ENCODE data around the gene TEPSIN. TPM values are rescaled to one million over a fixed set of nuclear protein-coding genes. Genes with fewer than 3 reads are reported as not detected.
A peak's percentile ranks its signal among the peaks of the same experiment; 100 is the strongest.

Gene TEPSIN
- total and polyA plus RNA-seq, 4 donors, result 20.7 to 48.7 (median 31.1) TPM

- Histone ChIP-seq H3K9me3 (ENCODE audit: control insufficient read depth in 4 of 4, insufficient read depth in 3 of 4, low read length in 3 of 4) (peaks cover 0 to 1% (median 0%) of the 10 kb centered on the region in 4 donors), H3K4me3 (no peak overlapping the region), H3K36me3 (ENCODE audit: control insufficient read depth in 4 of 4, insufficient read depth in 4 of 4, low read length in 4 of 4) (peaks cover 2 to 67% (median 12%) of the 10 kb centered on the region in 4 donors), H3K27me3 (ENCODE audit: control insufficient read depth in 3 of 3, insufficient read depth in 3 of 3, low read length in 2 of 3) (no peaks in the 10 kb centered on the region), H3K9ac (ENCODE audit: insufficient read depth in 1 of 2, low read length in 2 of 2) (no peak overlapping the region), H3K27ac (ENCODE audit: low read depth in 1 of 2, low read length in 1 of 2) (no peak overlapping the region), H3K4me1 (ENCODE audit: control insufficient read depth in 5 of 5, insufficient read depth in 5 of 5, low read length in 5 of 5) (peaks cover 0 to 2% (median 0%) of the 10 kb centered on the region in 5 donors)
- 93 to 94% methylated on average over 36 to 43 of the region's 43 CpGs for WGBS, 2 donors
- ATAC-seq (ENCODE audit: insufficient read depth, low FRiP score) (no peak), DNase-seq (no peak)
- TF ChIP-seq CTCF (IDR thresholded peaks at IDR 0.05; ENCODE audit: control extremely low read depth, extremely low read depth), result no peak
Measured at GRCh38 chr17:81231766-81232581, 6.9 kb downstream of the TEPSIN start.

GRCh38 chr17:81231121-81231645, 7.7 kb downstream of the TEPSIN start:
- WGBS, 2 donors, result 91 to 92% methylated on average over 31 of the region's 31 CpGs
- DNase-seq, result no peak
- peaks cover 2 to 65% (median 12%) of the 10 kb centered on the region in 4 donors for H3K36me3 ChIP-seq (ENCODE audit: control insufficient read depth in 4 of 4, insufficient read depth in 4 of 4, low read length in 4 of 4)

GRCh38 chr17:81230043-81230820, 8.6 kb downstream of the TEPSIN start:
- H3K4me1 ChIP-seq (ENCODE audit: control insufficient read depth in 5 of 5, insufficient read depth in 5 of 5, low read length in 5 of 5), result no peaks in the 10 kb centered on the region
- peaks cover 0 to 2% (median 0%) of the 10 kb centered on the region in 4 donors for H3K9me3 ChIP-seq (ENCODE audit: control insufficient read depth in 4 of 4, insufficient read depth in 3 of 4, low read length in 3 of 4)
- H3K27ac ChIP-seq (ENCODE audit: low read depth in 1 of 2, low read length in 1 of 2), result no peak overlapping the region
- no peaks in the 10 kb centered on the region for H3K27me3 ChIP-seq (ENCODE audit: control insufficient read depth in 3 of 3, insufficient read depth in 3 of 3, low read length in 2 of 3)
- no peak overlapping the region for H3K4me3 ChIP-seq
- no peak for DNase-seq
- WGBS, 2 donors, result 93 to 95% methylated on average over 26 of the region's 26 CpGs
- no peak for ATAC-seq (ENCODE audit: insufficient read depth, low FRiP score)
- H3K9ac ChIP-seq (ENCODE audit: insufficient read depth in 1 of 2, low read length in 2 of 2), result no peak overlapping the region
- TF ChIP-seq CTCF (IDR thresholded peaks at IDR 0.05; ENCODE audit: control extremely low read depth, extremely low read depth), result no peak
- peaks cover 2 to 57% (median 12%) of the 10 kb centered on the region in 4 donors for H3K36me3 ChIP-seq (ENCODE audit: control insufficient read depth in 4 of 4, insufficient read depth in 4 of 4, low read length in 4 of 4)

More at GRCh38 chr17:81231121-81231645, 7.7 kb downstream of the TEPSIN start:
- Histone ChIP-seq H3K27me3 (ENCODE audit: control insufficient read depth in 3 of 3, insufficient read depth in 3 of 3, low read length in 2 of 3) (no peaks in the 10 kb centered on the region), H3K9ac (ENCODE audit: insufficient read depth in 1 of 2, low read length in 2 of 2) (no peak overlapping the region), H3K4me1 (ENCODE audit: control insufficient read depth in 5 of 5, insufficient read depth in 5 of 5, low read length in 5 of 5) (no peaks in the 10 kb centered on the region), H3K9me3 (ENCODE audit: control insufficient read depth in 4 of 4, insufficient read depth in 3 of 4, low read length in 3 of 4) (peaks cover 0 to 2% (median 0%) of the 10 kb centered on the region in 4 donors), H3K4me3 (no peak overlapping the region), H3K27ac (ENCODE audit: low read depth in 1 of 2, low read length in 1 of 2) (no peak overlapping the region)
- no peak for TF ChIP-seq CTCF (IDR thresholded peaks at IDR 0.05; ENCODE audit: control extremely low read depth, extremely low read depth)
- peak; percentile 23 for ATAC-seq (ENCODE audit: insufficient read depth, low FRiP score)
